ENCODE data around the gene CFAP97D1. TPM values are rescaled to one million over a fixed set of nuclear protein-coding genes. Genes with fewer than 3 reads are reported as not detected.
A peak's percentile ranks its signal among the peaks of the same experiment; 100 is the strongest.

Gene CFAP97D1
- total and polyA plus RNA-seq, 8 donors = 0.06 TPM; not detected in 7

- Histone ChIP-seq H3K4me1 (no peaks in the 10 kb centered on the region), H3K27me3 (peaks cover 0 to 7% (median 0%) of the 10 kb centered on the region in 4 donors), H3K27ac (no peak overlapping the region), H3K4me3 (no peak overlapping the region), H3K36me3 (no peaks in the 10 kb centered on the region), H3K9me3 (no peaks in the 10 kb centered on the region)
- FAIRE-seq (no peak), DNase-seq (no peak), ATAC-seq (no peak)
- no peak for TF ChIP-seq CTCF (IDR thresholded peaks at IDR 0.05)
- WGBS, 2 donors = 66 to 72% methylated on average over 5 of the region's 5 CpGs
- intact Hi-C loops (cut with DNase I) = loop anchor here in 1 of 3 donors (10.0 kb wide), 1 partner anchor 189 kb away; no protein-coding TSS in a partner anchor
Measured at GRCh38 chr17:43753493-43754129, 26.6 kb upstream of the CFAP97D1 start.

- FAIRE-seq = no peak
- Histone ChIP-seq H3K9me3 (no peaks in the 10 kb centered on the region), H3K27ac (no peak overlapping the region), H3K36me3 (no peaks in the 10 kb centered on the region), H3K4me3 (peak overlapping the region in 1 of 4 donors; percentile 7), H3K27me3 (peaks cover 0 to 7% (median 0%) of the 10 kb centered on the region in 4 donors), H3K4me1 (no peaks in the 10 kb centered on the region)
- no peak for ATAC-seq
- intact Hi-C loops (cut with DNase I) = loop anchor here in 2 of 3 donors (5.0 to 10.0 kb wide), 2 partner anchors 58 to 190 kb away; no protein-coding TSS in a partner anchor
- DNase-seq = no peak
- 26 to 28% methylated on average over 21 of the region's 21 CpGs for WGBS, 2 donors
- TF ChIP-seq CTCF (IDR thresholded peaks at IDR 0.05) = no peak
Measured at GRCh38 chr17:43754947-43755346, 25.3 kb upstream of the CFAP97D1 start.

GRCh38 chr17:43755389-43755875 is 24.8 kb upstream of the CFAP97D1 start:
- no peaks in the 10 kb centered on the region for H3K4me1 ChIP-seq
- H3K36me3 ChIP-seq = no peaks in the 10 kb centered on the region
- DNase-seq = peak in 2 of 6 donors; percentile 63 to 68
- intact Hi-C loops (cut with DNase I) = loop anchor here in 2 of 3 donors (5.0 to 10.0 kb wide), 2 partner anchors 58 to 191 kb away; no protein-coding TSS in a partner anchor
- no peak overlapping the region for H3K27ac ChIP-seq
- no peak for FAIRE-seq
- H3K27me3 ChIP-seq = peaks cover 0 to 7% (median 0%) of the 10 kb centered on the region in 4 donors
- no peaks in the 10 kb centered on the region for H3K9me3 ChIP-seq
- no peak for TF ChIP-seq CTCF (IDR thresholded peaks at IDR 0.05)
- ATAC-seq = peak in 3 of 4 donors; percentile 10 to 72 (median 60)
- 10 to 13% methylated on average over 51 to 60 of the region's 60 CpGs for WGBS, 2 donors
- H3K4me3 ChIP-seq = peak overlapping the region in 1 of 4 donors; percentile 7

GRCh38 chr17:43756201-43756600 is 24.0 kb upstream of the CFAP97D1 start:
- peaks cover 0 to 7% (median 0%) of the 10 kb centered on the region in 4 donors for H3K27me3 ChIP-seq
- H3K4me3 ChIP-seq = no peak overlapping the region
- no peak overlapping the region for H3K27ac ChIP-seq
- no peak for DNase-seq
- ATAC-seq = no peak
- no peaks in the 10 kb centered on the region for H3K4me1 ChIP-seq
- 70 to 81% methylated on average over 6 of the region's 6 CpGs for WGBS, 2 donors
- no peak for TF ChIP-seq CTCF (IDR thresholded peaks at IDR 0.05)
- no peaks in the 10 kb centered on the region for H3K36me3 ChIP-seq
- no peak for FAIRE-seq
- intact Hi-C loops (cut with DNase I) = loop anchor here in 2 of 3 donors (5.0 to 10.0 kb wide), 2 partner anchors 59 to 191 kb away; no protein-coding TSS in a partner anchor
- no peaks in the 10 kb centered on the region for H3K9me3 ChIP-seq

Data from pancreas (tissue), 10 donors.